HFF-Myc (cell line): ENCODE results near the gene SLC2A13.
"Not testable (repeated sequence)": the region's sequence is repeated elsewhere in the genome, so short reads cannot be mapped to it uniquely, and the experiment has no call there.

Experiments
- DNase-seq: peaks from one replicate; pipeline ENCODE4 v3.0.0-alpha.2; 2011; ENCODE audit warnings: low read depth; ENCODE audit errors: extremely low read depth
- H3K4me3 ChIP-seq: replicated peaks from 2 replicates; pipeline ENCODE4 v1.5.1; 2011; ENCODE audit warnings: low read depth, mild to moderate bottlenecking, control low read depth, low read length
- TF ChIP-seq, protein P1 (sequence below): IDR thresholded peaks from 2 replicates; pipeline ENCODE4 v1.5.1; 2012; ENCODE audit warnings: mild to moderate bottlenecking, low read depth, low read length, control low read depth; ENCODE audit errors: missing control alignments

Gene SLC2A13

DNA sequence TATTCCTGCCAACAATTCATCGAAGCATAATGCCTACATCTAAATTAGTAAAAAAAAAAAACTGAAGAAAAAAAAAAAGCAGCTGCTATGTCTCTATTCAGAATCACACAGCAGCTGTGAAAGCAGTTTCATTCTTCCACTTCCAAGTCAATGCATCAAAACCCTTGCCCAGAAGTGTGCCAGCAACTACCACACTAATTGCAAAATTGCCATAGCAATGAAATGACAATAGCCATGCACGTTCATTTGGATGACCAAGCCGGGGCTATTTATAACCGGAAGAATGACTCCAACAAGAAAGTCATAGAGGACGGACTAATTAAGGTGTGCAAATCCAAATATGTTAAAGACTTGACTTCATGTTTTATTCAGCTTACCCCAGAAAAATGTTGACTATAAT lies 42.5 kb downstream of the SLC2A13 start:
- TF ChIP-seq, protein P1, sequence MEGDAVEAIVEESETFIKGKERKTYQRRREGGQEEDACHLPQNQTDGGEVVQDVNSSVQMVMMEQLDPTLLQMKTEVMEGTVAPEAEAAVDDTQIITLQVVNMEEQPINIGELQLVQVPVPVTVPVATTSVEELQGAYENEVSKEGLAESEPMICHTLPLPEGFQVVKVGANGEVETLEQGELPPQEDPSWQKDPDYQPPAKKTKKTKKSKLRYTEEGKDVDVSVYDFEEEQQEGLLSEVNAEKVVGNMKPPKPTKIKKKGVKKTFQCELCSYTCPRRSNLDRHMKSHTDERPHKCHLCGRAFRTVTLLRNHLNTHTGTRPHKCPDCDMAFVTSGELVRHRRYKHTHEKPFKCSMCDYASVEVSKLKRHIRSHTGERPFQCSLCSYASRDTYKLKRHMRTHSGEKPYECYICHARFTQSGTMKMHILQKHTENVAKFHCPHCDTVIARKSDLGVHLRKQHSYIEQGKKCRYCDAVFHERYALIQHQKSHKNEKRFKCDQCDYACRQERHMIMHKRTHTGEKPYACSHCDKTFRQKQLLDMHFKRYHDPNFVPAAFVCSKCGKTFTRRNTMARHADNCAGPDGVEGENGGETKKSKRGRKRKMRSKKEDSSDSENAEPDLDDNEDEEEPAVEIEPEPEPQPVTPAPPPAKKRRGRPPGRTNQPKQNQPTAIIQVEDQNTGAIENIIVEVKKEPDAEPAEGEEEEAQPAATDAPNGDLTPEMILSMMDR: no peak
- no peak for DNase-seq
- H3K4me3 ChIP-seq: no peak overlapping the region

- TF ChIP-seq, protein P1: no peak
- DNase-seq: no peak
- H3K4me3 ChIP-seq: no peak overlapping the region
Measured at GRCh38 chr12:40058721-40059190, 47.1 kb downstream of the SLC2A13 start.

- H3K4me3 ChIP-seq: no peak overlapping the region
- DNase-seq: no peak
- TF ChIP-seq, protein P1: no peak
Measured at GRCh38 chr12:40056373-40056772, 49.5 kb downstream of the SLC2A13 start.

- H3K4me3 ChIP-seq: no peak overlapping the region
- TF ChIP-seq, protein P1: no peak
- DNase-seq: no peak
Measured at GRCh38 chr12:40055776-40056175, 50.1 kb downstream of the SLC2A13 start.

DNA sequence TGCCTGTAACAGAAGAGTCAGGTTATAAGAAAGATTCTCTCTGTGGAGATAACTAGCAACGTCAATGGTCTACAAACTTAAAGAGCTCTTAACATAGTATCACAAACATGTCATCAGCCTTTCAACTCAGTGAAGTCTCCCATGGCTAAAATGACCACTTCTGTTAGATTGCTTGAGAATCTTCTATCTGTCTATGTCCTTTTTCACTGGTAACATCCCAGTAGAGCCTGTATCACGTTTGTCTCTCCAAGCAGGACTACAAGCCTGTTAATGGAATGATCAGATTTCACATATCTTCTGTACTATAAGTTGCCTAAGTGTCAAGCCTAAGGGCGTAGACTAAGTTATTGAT lies 50.7 kb downstream of the SLC2A13 start:
- no peak for DNase-seq
- TF ChIP-seq, protein P1: no peak
- H3K4me3 ChIP-seq: no peak overlapping the region

DNA sequence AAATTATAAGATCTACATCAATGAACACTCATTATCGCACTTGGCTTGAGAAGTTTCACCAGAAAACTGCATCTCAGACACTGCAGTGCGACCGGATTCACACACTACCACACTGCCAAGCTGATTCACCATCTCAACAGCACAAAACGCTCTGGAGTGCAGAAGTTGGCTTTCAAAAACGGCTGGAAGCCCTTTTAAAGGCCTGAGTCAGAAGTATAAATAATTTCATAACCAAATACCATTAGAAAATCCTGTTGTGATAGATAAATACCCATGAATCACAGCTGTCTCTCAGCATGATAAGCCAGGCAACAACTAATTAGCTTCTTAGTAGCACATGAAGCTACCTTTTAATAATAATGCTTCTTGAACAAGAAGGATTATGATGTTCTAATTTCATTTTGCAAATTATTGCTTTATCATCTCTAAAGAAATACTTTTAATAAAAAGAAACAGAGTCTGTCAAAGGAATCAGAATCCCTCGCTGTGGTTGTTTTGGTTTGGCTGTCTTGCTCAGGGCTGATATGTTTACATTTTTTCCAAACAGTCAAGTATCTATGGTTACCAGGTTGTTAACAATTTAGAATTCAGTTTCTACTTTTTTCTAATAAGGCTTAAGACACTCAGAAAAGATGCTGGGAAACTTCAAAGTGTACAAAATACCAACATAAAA lies 51.2 kb downstream of the SLC2A13 start:
- DNase-seq: no peak

GRCh38 chr12:40049268-40049667 lies 56.6 kb downstream of the SLC2A13 start:
- TF ChIP-seq, protein P1: no peak
- no peak for DNase-seq
- no peak overlapping the region for H3K4me3 ChIP-seq

More for the DNA sequence above, 51.2 kb downstream of the SLC2A13 start:
- TF ChIP-seq, protein P1: no peak
- no peak overlapping the region for H3K4me3 ChIP-seq

DNA sequence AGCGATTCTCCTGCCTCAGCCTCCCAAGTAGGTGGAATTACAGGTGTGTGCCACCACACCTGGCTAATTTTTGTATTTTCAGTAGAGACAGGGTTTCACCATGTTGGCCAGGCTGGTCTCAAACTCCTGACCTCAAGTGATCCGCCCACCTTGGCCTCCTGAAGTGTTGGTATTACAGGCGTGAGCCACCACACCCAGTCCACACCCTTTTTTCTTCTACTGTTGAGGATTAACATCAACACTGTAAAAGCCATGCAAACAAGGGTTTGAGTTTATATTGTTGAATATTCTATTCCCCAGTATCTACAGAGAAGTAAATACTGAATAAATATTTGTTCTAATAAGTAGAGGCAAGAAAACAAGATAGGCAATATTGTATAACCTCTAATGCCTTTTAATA lies 58.9 kb downstream of the SLC2A13 start:
- DNase-seq, H3K4me3 ChIP-seq: not testable (repeated sequence)
